Coronary artery (tissue), 2 donors: ENCODE data around the gene RAD51AP1.

ENCODE experiments used
- DNase-seq: peaks from one replicate; pipeline ENCODE4 v3.0.0-alpha.2; 2017; ENCODE audit warnings: low spot score
- H3K27ac ChIP-seq, 2 donors: fragments of 200-600 bp; sonication (generic); one replicate each; pipeline ENCODE4 v1.5.1; 2016 to 2019
- H3K4me3 ChIP-seq: fragments of 200-600 bp; sonication (generic); 2 replicates; pipeline ENCODE4 v1.5.1; 2016; ENCODE audit warnings: mild to moderate bottlenecking, moderate library complexity
- TF ChIP-seq, protein P1 (sequence below): fragments of 200-600 bp; sonication (generic); IDR thresholded peaks from one replicate; pipeline ENCODE4 v1.5.1; 2019; ENCODE audit warnings: antibody characterized with exemption

Gene RAD51AP1

DNA sequence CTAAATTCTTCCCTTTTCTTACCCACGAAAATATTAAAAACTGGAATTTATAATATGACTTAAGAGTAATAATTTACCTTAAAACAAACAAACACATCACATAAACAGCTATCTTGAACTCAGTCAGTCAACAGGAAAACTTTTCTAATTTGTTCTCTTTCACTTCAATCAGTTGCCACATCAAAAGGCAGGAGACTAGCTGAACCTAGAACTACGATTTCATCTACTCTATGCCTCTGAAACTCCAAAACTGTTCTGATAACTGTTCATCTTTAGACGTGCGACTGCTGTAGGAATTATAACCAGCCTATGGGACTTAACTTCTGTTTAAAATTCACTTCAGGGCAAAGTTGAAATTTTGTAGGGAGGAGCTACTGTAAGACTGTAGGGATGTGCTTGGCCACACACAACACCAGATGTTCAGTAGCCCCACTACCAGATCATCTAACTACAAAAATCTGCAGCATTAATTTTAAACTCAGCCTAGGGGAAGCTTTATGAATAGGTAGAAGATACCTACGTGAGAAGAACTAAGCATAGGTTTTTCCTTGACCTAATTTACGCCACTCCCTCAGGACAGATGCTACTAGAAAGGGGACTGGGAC is 7.6 kb upstream of the RAD51AP1 start:
- Histone ChIP-seq H3K27ac (no peak overlapping the region), H3K4me3 (no peak overlapping the region)
- TF ChIP-seq, protein P1, sequence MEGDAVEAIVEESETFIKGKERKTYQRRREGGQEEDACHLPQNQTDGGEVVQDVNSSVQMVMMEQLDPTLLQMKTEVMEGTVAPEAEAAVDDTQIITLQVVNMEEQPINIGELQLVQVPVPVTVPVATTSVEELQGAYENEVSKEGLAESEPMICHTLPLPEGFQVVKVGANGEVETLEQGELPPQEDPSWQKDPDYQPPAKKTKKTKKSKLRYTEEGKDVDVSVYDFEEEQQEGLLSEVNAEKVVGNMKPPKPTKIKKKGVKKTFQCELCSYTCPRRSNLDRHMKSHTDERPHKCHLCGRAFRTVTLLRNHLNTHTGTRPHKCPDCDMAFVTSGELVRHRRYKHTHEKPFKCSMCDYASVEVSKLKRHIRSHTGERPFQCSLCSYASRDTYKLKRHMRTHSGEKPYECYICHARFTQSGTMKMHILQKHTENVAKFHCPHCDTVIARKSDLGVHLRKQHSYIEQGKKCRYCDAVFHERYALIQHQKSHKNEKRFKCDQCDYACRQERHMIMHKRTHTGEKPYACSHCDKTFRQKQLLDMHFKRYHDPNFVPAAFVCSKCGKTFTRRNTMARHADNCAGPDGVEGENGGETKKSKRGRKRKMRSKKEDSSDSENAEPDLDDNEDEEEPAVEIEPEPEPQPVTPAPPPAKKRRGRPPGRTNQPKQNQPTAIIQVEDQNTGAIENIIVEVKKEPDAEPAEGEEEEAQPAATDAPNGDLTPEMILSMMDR: no peak
- DNase-seq: no peak

DNA sequence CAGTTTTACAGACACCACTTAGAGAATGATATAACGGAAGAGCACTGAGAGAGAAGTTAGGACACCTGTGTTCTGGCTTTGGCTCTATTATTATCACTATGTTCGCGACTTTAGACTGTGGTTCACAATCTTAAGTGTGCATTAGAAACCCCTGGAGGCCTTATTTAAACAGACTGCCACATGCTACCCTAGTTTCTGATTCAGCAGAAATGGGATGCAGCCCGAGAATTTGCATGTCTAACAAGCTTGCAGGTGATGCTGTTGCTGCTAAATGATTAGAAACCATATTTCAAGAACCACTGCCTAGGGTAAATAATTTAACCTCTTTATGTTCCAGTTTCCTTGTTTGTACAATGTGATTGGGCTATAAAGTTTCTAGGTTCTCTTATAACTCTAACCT is 3.6 kb upstream of the RAD51AP1 start:
- no peak for DNase-seq
- TF ChIP-seq, protein P1: no peak
- no peak overlapping the region for H3K4me3 ChIP-seq
- no peak overlapping the region for H3K27ac ChIP-seq

DNA sequence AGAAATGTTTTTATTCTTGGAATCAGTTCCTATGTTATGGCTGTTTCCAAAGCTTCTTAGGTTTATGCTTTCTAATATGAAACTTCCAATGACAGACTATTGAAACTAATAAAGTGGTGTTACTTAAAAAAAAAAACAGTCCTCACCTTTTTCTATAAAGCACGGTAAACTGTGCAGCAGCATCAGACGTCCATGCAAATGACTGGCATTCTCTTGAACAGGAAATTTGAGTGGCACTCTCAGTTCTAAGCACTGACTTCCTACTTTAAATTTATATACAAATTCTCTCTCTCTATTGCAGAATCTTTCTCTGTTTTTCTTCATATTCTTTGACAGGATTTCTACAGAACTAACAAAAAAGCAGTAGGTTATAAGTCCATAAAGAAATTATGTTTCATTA is 2.8 kb upstream of the RAD51AP1 start:
- TF ChIP-seq, protein P1: no peak
- H3K27ac ChIP-seq: no peak overlapping the region
- no peak overlapping the region for H3K4me3 ChIP-seq
- no peak for DNase-seq

DNA sequence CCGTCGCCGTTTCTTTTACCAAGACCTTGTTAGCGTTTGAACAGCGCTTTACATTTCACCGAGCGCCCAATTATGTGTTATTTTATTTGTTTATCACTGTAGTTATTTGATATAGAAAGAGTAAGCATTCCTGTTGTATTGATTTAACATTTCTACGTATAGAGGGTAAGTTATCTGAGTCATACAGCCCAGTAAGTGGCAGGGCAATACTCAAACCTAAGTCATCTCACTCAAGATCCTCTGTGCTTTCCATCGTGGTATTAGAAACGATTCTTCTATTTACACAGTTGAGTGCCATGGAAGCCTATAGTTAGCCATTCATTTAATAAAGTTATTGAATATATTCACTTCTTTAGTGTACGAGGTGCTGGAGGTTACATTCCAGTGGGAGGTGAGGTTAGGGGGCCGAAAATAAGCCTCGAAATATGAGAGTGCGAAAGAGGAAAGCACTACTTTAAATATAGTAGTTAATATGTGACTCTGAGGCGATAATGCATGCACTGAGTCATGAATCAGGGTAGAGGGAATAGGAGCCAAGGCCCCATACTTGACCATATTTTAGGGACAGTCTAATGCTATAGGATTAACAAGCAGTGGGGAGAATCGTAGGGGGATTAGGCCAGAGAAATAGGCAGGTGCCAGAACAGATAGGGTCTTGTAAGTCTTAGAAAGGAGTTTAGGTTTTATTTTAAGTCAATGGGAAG is 629 bp downstream of the RAD51AP1 start:
- TF ChIP-seq, protein P1: no peak
- no peak for DNase-seq
- Histone ChIP-seq H3K4me3 (peak overlapping the region; percentile 84), H3K27ac (no peak overlapping the region)

DNA sequence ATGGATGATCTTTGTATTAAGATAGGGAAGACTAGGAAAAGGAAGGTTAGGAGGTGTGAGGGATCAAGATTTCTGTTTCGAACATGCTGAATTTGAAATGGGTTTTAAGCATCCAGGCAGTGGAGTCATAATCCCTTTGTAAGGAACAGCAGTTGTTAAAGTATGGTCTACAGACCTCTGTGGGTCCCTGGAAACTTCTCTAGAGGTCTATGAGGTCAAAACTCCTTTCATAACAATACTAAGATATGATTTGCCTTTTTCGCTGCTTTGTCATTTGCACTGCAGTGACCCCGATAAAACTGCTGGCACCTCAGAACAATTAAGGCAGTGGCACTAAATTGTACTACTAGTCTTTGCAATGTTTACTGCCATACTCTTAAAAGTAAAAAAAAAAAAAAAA is 1.5 kb downstream of the RAD51AP1 start:
- H3K27ac ChIP-seq: no peak overlapping the region
- no peak overlapping the region for H3K4me3 ChIP-seq
- no peak for DNase-seq
- TF ChIP-seq, protein P1: no peak

DNA sequence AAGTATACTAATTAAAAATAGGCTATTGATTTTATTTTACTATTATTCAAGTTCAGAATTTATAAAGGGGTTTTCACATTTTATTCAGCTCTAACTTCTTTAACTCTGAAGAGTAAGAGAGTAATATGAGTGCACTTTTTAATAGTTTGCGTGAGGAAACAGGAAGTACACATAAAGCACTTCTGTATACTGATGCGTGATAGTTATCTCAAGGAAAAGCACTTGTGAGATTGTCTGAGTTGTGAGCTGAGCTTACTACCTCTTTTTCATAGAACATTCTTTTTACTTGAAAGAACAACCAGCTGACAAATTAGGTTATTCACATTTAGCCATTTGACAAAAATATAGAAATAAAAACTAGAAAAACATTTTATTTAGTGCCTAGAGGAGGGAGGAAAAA is 1.9 kb downstream of the RAD51AP1 start:
- Histone ChIP-seq H3K4me3 (no peak overlapping the region), H3K27ac (no peak overlapping the region)
- no peak for DNase-seq
- TF ChIP-seq, protein P1: no peak

DNA sequence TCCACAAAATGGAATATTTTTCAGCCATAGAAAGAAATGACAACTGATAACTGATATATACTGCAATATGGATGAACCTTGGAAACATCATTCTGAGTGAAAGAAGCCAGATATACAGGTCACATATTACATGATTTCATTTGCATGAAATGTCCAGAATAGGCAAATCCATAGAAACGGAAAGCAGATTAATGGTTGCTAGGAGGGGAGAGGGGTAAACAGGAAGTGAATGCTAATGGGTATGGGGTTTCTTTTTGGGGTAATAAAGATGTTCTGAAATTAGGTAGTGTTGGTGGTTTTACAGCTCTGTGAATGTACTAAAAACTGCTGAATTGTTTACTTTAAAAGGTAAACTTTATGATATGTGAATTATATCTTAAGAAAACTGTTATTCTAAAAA is 6.5 kb downstream of the RAD51AP1 start:
- H3K27ac ChIP-seq: no peak overlapping the region
- no peak overlapping the region for H3K4me3 ChIP-seq
- TF ChIP-seq, protein P1: no peak
- no peak for DNase-seq
